Esophagus mucosa (tissue), 1 donor: ENCODE results near the gene TRIM33. TPM values are rescaled to one million over a fixed set of nuclear protein-coding genes. Genes with fewer than 3 reads are reported as not detected.
"Not testable (repeated sequence)": the region's sequence is repeated elsewhere in the genome, so short reads cannot be mapped to it uniquely, and the experiment has no call there.

Source experiments
- ATAC-seq: fragments of 200-7000 bp; cut with Tn5 transposase; one replicate; pipeline ENCODE4 v1.9.1; 2020
- total RNA-seq: library from RNA; stranded (reverse); gene quantifications from one replicate; pipeline ENCODE4 v1.2.4, GENCODE V29; 2023
- donor health status: DM: yes; HTN: yes; CAD: no.

Gene TRIM33
- total RNA-seq, 1 donor from 2014 or later: 22.2 TPM

- no peak for ATAC-seq
These were observed 113.4 kb downstream of the TRIM33 start for GRCh38 chr1:114397601-114398000.

GRCh38 chr1:114395863-114396262 is 115.1 kb downstream of the TRIM33 start:
- no peak for ATAC-seq

GRCh38 chr1:114390960-114391359 is 120.0 kb downstream of the TRIM33 start:
- ATAC-seq: no peak

GRCh38 chr1:114390361-114390760 is 120.6 kb downstream of the TRIM33 start:
- ATAC-seq: no peak

- no peak for ATAC-seq
These were observed 122.5 kb downstream of the TRIM33 start for GRCh38 chr1:114388432-114389003.

- not testable (repeated sequence) for ATAC-seq
These were observed 123.4 kb downstream of the TRIM33 start for GRCh38 chr1:114387585-114387984.

- no peak for ATAC-seq
These were observed 124.0 kb downstream of the TRIM33 start for GRCh38 chr1:114387010-114387360.

GRCh38 chr1:114386129-114387009 is 124.6 kb downstream of the TRIM33 start:
- peak; percentile 90 for ATAC-seq

GRCh38 chr1:114384922-114385321 is 126.1 kb downstream of the TRIM33 start:
- ATAC-seq: no peak

- no peak for ATAC-seq
These were observed 131.0 kb downstream of the TRIM33 start for GRCh38 chr1:114379987-114380386.

GRCh38 chr1:114379358-114379757 is 131.6 kb downstream of the TRIM33 start:
- no peak for ATAC-seq

- no peak for ATAC-seq
These were observed 133.6 kb downstream of the TRIM33 start for GRCh38 chr1:114377356-114377755.

- ATAC-seq: no peak
These were observed 141.1 kb downstream of the TRIM33 start for GRCh38 chr1:114369930-114370329.

- ATAC-seq: not testable (repeated sequence)
These were observed 141.6 kb downstream of the TRIM33 start for GRCh38 chr1:114369266-114369919.

- no peak for ATAC-seq
These were observed 142.3 kb downstream of the TRIM33 start for GRCh38 chr1:114368560-114369255.

- ATAC-seq: no peak
These were observed 143.2 kb downstream of the TRIM33 start for GRCh38 chr1:114367810-114368209.

- not testable (repeated sequence) for ATAC-seq
These were observed 147.8 kb downstream of the TRIM33 start for GRCh38 chr1:114363230-114363629.

GRCh38 chr1:114359791-114360190 is 151.2 kb downstream of the TRIM33 start:
- no peak for ATAC-seq

- ATAC-seq: no peak
These were observed 155.8 kb downstream of the TRIM33 start for GRCh38 chr1:114355240-114355639.

- ATAC-seq: peak; percentile 64
These were observed 157.7 kb downstream of the TRIM33 start for GRCh38 chr1:114353262-114353661.

GRCh38 chr1:114352797-114353196 is 158.2 kb downstream of the TRIM33 start:
- no peak for ATAC-seq

- no peak for ATAC-seq
These were observed 160.1 kb downstream of the TRIM33 start for GRCh38 chr1:114350731-114351445.
